MCF 10A (cell line): ENCODE measurements around the gene AKAP12. TPM values are rescaled to one million over a fixed set of nuclear protein-coding genes. Genes with fewer than 3 reads are reported as not detected.

ENCODE experiments used
- BruUV-seq: library from RNA; stranded (reverse); fragments of 400-500 nt; replicated peaks from 2 replicates; lab custom pipeline; 2021; lab: Mats Ljungman, UMichigan
- CTCF ChIA-PET: fragments of 300-600 bp; sonication (Branson Sonifier 250); formaldehyde crosslinking; extraction: SDS; loops from one replicate; lab custom pipeline; 2021; ENCODE audit warnings: antibody characterized with exemption, inconsistent platforms; lab: Yijun Ruan, JAX
- POLR2A ChIA-PET: fragments of 300-600, 350-650 bp; sonication (Branson Sonifier 250); formaldehyde crosslinking; extraction: SDS; loops from one replicate; lab custom pipeline; 2020; ENCODE audit warnings: antibody characterized with exemption, inconsistent platforms; lab: Yijun Ruan, JAX
- DNase-seq: peaks from one replicate; pipeline ENCODE4 v3.0.0-alpha.2; 2018; ENCODE audit not compliant: unreplicated experiment
- H3K27ac Mint-ChIP-seq: one replicate; pipeline ENCODE4 v1.8.0; 2022; ENCODE audit warnings: mild to moderate bottlenecking, low read depth, mixed read lengths; ENCODE audit not compliant: unreplicated experiment
- H3K27me3 Mint-ChIP-seq: one replicate; pipeline ENCODE4 v1.8.0; 2022; ENCODE audit warnings: mixed read lengths; ENCODE audit not compliant: insufficient read depth, unreplicated experiment
- H3K36me3 Mint-ChIP-seq: one replicate; pipeline ENCODE4 v1.8.0; 2022; ENCODE audit warnings: mild to moderate bottlenecking, moderate library complexity, mixed read lengths; ENCODE audit not compliant: insufficient read depth, unreplicated experiment
- H3K4me1 Mint-ChIP-seq: one replicate; pipeline ENCODE4 v1.8.0; 2022; ENCODE audit warnings: mixed read lengths; ENCODE audit not compliant: insufficient read depth, unreplicated experiment
- H3K4me3 Mint-ChIP-seq: one replicate; pipeline ENCODE4 v1.8.0; 2022; ENCODE audit warnings: mild to moderate bottlenecking, moderate library complexity, mixed read lengths; ENCODE audit not compliant: unreplicated experiment
- H3K9me3 Mint-ChIP-seq: one replicate; pipeline ENCODE4 v1.8.0; 2022; ENCODE audit warnings: mixed read lengths; ENCODE audit not compliant: unreplicated experiment
- CTCF ChIP-seq: fragments of 200-600 bp; IDR thresholded peaks from one replicate; pipeline ENCODE4 v1.8.0; 2022; ENCODE audit warnings: antibody characterized with exemption, mild to moderate bottlenecking; ENCODE audit not compliant: unreplicated experiment
- intact Hi-C: fragments of 100-400 bp; cut with micrococcal nuclease; formaldehyde crosslinking; loops from 2 replicates; pipeline ENCODE4 v1.14.1; 2022
- total RNA-seq: library from RNA; stranded (reverse); gene quantifications from 2 replicates; pipeline ENCODE4 v1.2.3, GENCODE V29; 2022

AKAP12 gene
- total RNA-seq, 1 experiment from 2014 or later: 0.63 TPM

- TF ChIP-seq CTCF: no peak
- CTCF ChIA-PET: interaction anchor here (0.8 kb wide), 1 partner anchor 202 kb away, joined by 3 read pairs; no protein-coding TSS in a partner anchor
- POLR2A ChIA-PET: interaction anchor here (0.9 kb wide), 1 partner anchor 14 kb away, joined by 4 read pairs; no protein-coding TSS in a partner anchor
- Mint-ChIP-seq H3K36me3 (no peaks in the 10 kb centered on the region), H3K27me3 (no peaks in the 10 kb centered on the region), H3K9me3 (no peaks in the 10 kb centered on the region), H3K4me3 (no peak overlapping the region), H3K4me1 (no peaks in the 10 kb centered on the region), H3K27ac (no peak overlapping the region)
- intact Hi-C loops: no loop called here
- no peak for DNase-seq
- no TSS peak for BruUV-seq
Observed at GRCh38 chr6:151216804-151217203, 23.0 kb upstream of the AKAP12 start.

- DNase-seq: no peak
- TF ChIP-seq CTCF: no peak
- ChIA-PET POLR2A (no interaction called here), CTCF (no interaction called here)
- Mint-ChIP-seq H3K4me3 (no peak overlapping the region), H3K36me3 (no peaks in the 10 kb centered on the region), H3K4me1 (no peaks in the 10 kb centered on the region), H3K27ac (no peak overlapping the region), H3K27me3 (no peaks in the 10 kb centered on the region), H3K9me3 (no peaks in the 10 kb centered on the region)
- intact Hi-C loops: no loop called here
- BruUV-seq: no TSS peak
Observed at GRCh38 chr6:151219192-151219591, 20.6 kb upstream of the AKAP12 start.

- no peak for TF ChIP-seq CTCF
- CTCF ChIA-PET: no interaction called here
- no TSS peak for BruUV-seq
- Mint-ChIP-seq H3K27ac (no peak overlapping the region), H3K27me3 (no peaks in the 10 kb centered on the region), H3K9me3 (no peaks in the 10 kb centered on the region), H3K4me1 (no peaks in the 10 kb centered on the region), H3K36me3 (no peaks in the 10 kb centered on the region), H3K4me3 (no peak overlapping the region)
- DNase-seq: no peak
- POLR2A ChIA-PET: no interaction called here
- intact Hi-C loops: no loop called here
Observed at GRCh38 chr6:151224076-151224475, 15.7 kb upstream of the AKAP12 start.

GRCh38 chr6:151225919-151226318 is 13.8 kb upstream of the AKAP12 start:
- intact Hi-C loops: no loop called here
- Mint-ChIP-seq H3K9me3 (no peaks in the 10 kb centered on the region), H3K4me1 (no peaks in the 10 kb centered on the region), H3K27me3 (no peaks in the 10 kb centered on the region), H3K27ac (no peak overlapping the region), H3K36me3 (no peaks in the 10 kb centered on the region), H3K4me3 (no peak overlapping the region)
- TF ChIP-seq CTCF: no peak
- POLR2A ChIA-PET: no interaction called here
- CTCF ChIA-PET: no interaction called here
- DNase-seq: no peak
- no TSS peak for BruUV-seq
